HFFc6 (cell line): ENCODE results near the gene BOK. TPM values are rescaled to one million over a fixed set of nuclear protein-coding genes. Genes with fewer than 3 reads are reported as not detected.

Source experiments
- DNase-seq: peaks from one replicate; pipeline ENCODE4 v3.0.0-alpha.2; 2018
- H3K27ac Mint-ChIP-seq: 2 replicates; pipeline ENCODE4 v1.8.0; 2020; ENCODE audit warnings: mild to moderate bottlenecking, mixed read lengths
- H3K27me3 Mint-ChIP-seq: 2 replicates; pipeline ENCODE4 v1.8.0; 2021; ENCODE audit warnings: mild to moderate bottlenecking, moderate library complexity, mixed read lengths; ENCODE audit not compliant: insufficient read depth
- H3K36me3 Mint-ChIP-seq: 2 replicates; pipeline ENCODE4 v1.8.0; 2021; ENCODE audit warnings: low read depth, mixed read lengths
- H3K4me1 Mint-ChIP-seq: 2 replicates; pipeline ENCODE4 v1.8.0; 2020; ENCODE audit warnings: low read depth, mixed read lengths
- H3K4me3 Mint-ChIP-seq: 2 replicates; pipeline ENCODE4 v1.8.0; 2020; ENCODE audit warnings: mild to moderate bottlenecking, moderate library complexity, mixed read lengths
- H3K9me3 Mint-ChIP-seq: 2 replicates; pipeline ENCODE4 v1.8.0; 2020; ENCODE audit warnings: mild to moderate bottlenecking, mixed read lengths
- total RNA-seq, 6 experiments: library from RNA; stranded (reverse); fragmentation: NEBNext Ultra II Directional; extraction: Animal tissue kit (Norgen Biotek cat#: 25700); gene quantifications; 2 replicates in 1 of 6; 3 replicates in 5 of 6; pipeline ENCODE4 v1.2.3, GENCODE V29; 2021
- TF ChIP-seq, protein P1 (sequence below): fragments of 200-600 bp; sonication (generic); IDR thresholded peaks from 2 replicates; pipeline ENCODE4 v1.5.0; 2021; ENCODE audit warnings: antibody characterized with exemption, mild to moderate bottlenecking

The BOK gene
- total RNA-seq, 6 experiments from 2014 or later: 26.3 to 42.4 (median 29.1) TPM

DNA sequence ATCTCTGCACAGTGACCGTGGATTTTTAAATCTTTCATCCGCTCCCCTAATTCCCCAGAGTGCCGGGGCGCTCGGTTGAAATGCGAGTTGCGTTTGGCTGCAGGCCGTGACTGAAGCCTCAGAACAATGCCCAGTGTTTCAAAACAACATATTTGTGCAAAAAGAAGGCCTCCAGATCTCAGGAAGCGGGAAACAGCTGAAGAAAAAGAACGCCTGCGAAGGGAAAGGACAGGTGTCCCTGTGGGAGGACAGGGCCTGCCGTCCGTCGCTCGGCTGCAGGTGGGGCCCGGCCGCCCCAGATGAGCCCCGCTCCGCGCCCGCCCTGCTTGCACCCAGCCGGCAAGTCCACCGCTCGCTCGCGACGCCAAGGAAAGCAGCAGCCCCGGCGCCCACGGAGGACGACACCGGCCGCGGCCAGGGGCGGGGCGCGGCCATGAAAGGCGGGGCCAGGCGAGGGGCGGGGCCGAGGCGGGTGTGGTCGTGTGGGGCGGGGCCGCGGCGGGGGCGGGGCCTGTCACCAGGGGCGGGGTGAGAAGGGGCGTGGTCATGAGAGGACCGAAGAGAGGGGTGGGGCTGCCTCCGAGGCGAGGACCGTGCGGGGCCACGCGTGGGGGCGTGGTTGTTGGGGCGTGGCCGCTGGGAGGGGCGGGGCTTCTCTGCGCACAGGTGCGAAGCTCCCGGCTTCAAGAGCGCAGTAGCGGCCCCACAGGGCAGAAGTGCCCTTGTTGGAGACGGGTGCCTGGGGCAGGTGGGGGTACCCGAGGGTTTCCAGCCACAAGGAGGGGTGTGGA, 17.6 kb upstream of the BOK start:
- Mint-ChIP-seq H3K9me3 (no peaks in the 10 kb centered on the region), H3K36me3 (no peaks in the 10 kb centered on the region), H3K4me1 (peaks cover 7% of the 10 kb centered on the region), H3K27me3 (no peaks in the 10 kb centered on the region; the same call in 1 of the 2 replicates), H3K4me3 (peak overlapping the region; percentile 82), H3K27ac (peak overlapping the region; percentile 57)
- TF ChIP-seq, protein P1, sequence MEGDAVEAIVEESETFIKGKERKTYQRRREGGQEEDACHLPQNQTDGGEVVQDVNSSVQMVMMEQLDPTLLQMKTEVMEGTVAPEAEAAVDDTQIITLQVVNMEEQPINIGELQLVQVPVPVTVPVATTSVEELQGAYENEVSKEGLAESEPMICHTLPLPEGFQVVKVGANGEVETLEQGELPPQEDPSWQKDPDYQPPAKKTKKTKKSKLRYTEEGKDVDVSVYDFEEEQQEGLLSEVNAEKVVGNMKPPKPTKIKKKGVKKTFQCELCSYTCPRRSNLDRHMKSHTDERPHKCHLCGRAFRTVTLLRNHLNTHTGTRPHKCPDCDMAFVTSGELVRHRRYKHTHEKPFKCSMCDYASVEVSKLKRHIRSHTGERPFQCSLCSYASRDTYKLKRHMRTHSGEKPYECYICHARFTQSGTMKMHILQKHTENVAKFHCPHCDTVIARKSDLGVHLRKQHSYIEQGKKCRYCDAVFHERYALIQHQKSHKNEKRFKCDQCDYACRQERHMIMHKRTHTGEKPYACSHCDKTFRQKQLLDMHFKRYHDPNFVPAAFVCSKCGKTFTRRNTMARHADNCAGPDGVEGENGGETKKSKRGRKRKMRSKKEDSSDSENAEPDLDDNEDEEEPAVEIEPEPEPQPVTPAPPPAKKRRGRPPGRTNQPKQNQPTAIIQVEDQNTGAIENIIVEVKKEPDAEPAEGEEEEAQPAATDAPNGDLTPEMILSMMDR: no peak
- DNase-seq: peak; percentile 25

DNA sequence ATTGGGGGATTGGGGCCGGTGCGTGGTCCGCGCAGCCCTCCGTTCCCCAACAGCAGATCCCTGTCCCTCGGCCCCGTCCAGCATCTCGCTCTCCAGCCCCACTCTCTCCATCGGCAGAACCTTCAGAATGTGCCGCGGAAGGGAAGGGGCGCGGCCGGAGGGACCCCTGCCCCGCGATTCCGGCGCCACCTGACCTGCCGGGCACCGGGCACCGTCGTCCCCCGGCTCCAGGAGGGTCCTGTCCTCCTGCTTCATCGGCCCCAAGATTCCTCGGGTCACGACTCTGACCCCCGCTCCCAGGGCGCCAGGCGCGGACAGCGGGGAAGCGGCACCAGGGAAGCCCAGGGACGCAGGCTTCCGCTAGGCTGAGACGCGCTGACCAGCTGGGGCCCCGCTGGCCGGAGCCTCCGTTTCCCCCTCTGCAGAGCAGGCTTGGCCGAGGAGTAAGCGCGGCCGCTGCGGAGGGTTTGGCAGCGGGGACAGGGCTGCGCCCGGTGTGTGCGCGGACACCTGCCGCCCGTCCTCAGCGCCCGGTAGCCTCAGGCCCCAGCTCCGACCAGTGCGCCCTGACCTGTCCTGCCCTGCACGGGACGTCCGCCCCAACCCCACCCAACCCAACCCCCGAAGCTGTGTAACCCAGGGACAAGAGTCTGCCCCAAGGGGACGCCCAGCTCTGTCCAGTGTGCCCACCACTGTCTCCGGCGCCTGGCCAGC, 16.8 kb upstream of the BOK start:
- no peaks in the 10 kb centered on the region for H3K9me3 Mint-ChIP-seq
- no peaks in the 10 kb centered on the region for H3K36me3 Mint-ChIP-seq
- no peak overlapping the region for H3K27ac Mint-ChIP-seq
- TF ChIP-seq, protein P1: no peak
- DNase-seq: no peak
- H3K4me1 Mint-ChIP-seq: peaks cover 7% of the 10 kb centered on the region
- H3K4me3 Mint-ChIP-seq: no peak overlapping the region
- H3K27me3 Mint-ChIP-seq: no peaks in the 10 kb centered on the region; the same call in 1 of the 2 replicates

DNA sequence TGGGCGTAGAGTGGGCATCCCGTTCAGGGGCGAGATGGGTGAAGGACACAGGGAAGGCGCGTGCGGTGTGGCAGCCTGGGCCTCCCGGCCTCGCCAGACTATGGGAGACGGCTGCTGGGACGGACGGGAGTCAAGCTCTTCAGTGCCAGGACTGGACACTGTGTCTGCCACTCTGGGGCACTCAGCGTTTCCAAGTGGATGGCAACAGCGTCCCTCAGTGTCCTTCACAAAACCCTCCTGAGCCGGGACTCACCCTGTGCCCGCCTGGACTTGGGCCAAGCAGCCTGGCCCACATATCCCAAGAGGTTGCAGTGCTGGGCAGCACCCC, 16.3 kb upstream of the BOK start:
- Mint-ChIP-seq H3K27ac (no peak overlapping the region), H3K27me3 (no peaks in the 10 kb centered on the region; the same call in 1 of the 2 replicates), H3K4me1 (peaks cover 7% of the 10 kb centered on the region), H3K4me3 (no peak overlapping the region), H3K36me3 (no peaks in the 10 kb centered on the region), H3K9me3 (no peaks in the 10 kb centered on the region)
- TF ChIP-seq, protein P1: no peak
- no peak for DNase-seq

DNA sequence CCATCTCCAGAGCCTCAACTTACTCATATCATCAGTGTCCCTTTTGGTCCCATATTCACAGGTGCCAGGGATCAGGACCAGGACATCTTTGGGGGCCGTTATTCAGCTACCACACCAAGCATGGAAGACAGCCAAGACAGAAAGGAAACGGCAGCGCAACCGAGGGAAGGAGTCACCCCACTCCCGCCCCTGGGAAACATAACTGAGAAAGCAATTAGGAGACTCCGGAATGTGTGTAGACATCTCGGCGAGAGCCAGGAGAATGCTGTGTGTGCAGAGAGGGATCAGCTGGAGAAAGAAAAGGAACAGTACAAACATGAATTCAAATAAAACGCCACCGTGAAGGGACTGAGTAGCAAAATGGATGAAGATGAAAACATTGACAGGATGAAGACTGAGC, 13.4 kb upstream of the BOK start:
- Mint-ChIP-seq H3K36me3 (no peaks in the 10 kb centered on the region), H3K4me1 (peaks cover 7% of the 10 kb centered on the region), H3K9me3 (no peaks in the 10 kb centered on the region), H3K27ac (no peak overlapping the region), H3K4me3 (no peak overlapping the region), H3K27me3 (no peaks in the 10 kb centered on the region; the same call in 1 of the 2 replicates)
- no peak for DNase-seq
- TF ChIP-seq, protein P1: no peak

- TF ChIP-seq, protein P1: no peak
- H3K36me3 Mint-ChIP-seq: no peaks in the 10 kb centered on the region
- H3K9me3 Mint-ChIP-seq: no peaks in the 10 kb centered on the region
- DNase-seq: no peak
- no peak overlapping the region for H3K27ac Mint-ChIP-seq
- peaks cover 2% of the 10 kb centered on the region for H3K4me1 Mint-ChIP-seq
- H3K4me3 Mint-ChIP-seq: no peak overlapping the region
- H3K27me3 Mint-ChIP-seq: no peaks in the 10 kb centered on the region
These were observed 12.7 kb upstream of the BOK start for GRCh38 chr2:241545523-241546473.
